ENCODE measurements around the gene TMEM128. TPM values are rescaled to one million over a fixed set of nuclear protein-coding genes. Genes with fewer than 3 reads are reported as not detected.
A peak's percentile ranks its signal among the peaks of the same experiment; 100 is the strongest.

Gene TMEM128
- polyA plus RNA-seq, 1 of the 3 experiments (the other 2 are of a cell fraction) = 33.7 TPM

GRCh38 chr4:4248885-4249203, 821 bp upstream of the TMEM128 start:
- H3K79me2 ChIP-seq (ENCODE audit: insufficient read depth) = peaks cover 12% of the 10 kb centered on the region; the same call in 1 of the 2 replicates
- H3K9me3 ChIP-seq = no peaks in the 10 kb centered on the region
- peak; percentile 20 for DNase-seq
- H3K4me3 ChIP-seq (ENCODE audit: low read depth in 2 of 2, low read length in 1 of 2) = peak overlapping the region; percentile 71 to 93
- H3K36me3 ChIP-seq (replicated peaks in 1 of 2; ENCODE audit: control insufficient read depth in 1 of 2, insufficient read depth in 2 of 2, low read length in 1 of 2) = peaks cover 14 to 17% of the 10 kb centered on the region in 2 experiments
- H3K27ac ChIP-seq (ENCODE audit: low read depth in 2 of 2, low read length in 1 of 2) = peak overlapping the region; percentile 91 to 98
- no peaks in the 10 kb centered on the region for H3K27me3 ChIP-seq (ENCODE audit: insufficient read depth)
- H3K4me1 ChIP-seq (ENCODE audit: control insufficient read depth in 1 of 2, insufficient read depth in 2 of 2, low read depth in 1 of 2, low read length in 1 of 2) = peaks cover 5 to 11% of the 10 kb centered on the region in 2 experiments
- no peaks in the 10 kb centered on the region for H3K9me2 ChIP-seq
- no peak for TF ChIP-seq TCF12 (IDR thresholded peaks at IDR 0.05)
- TF ChIP-seq GATA2 (CRISPR knock-in tag; IDR thresholded peaks at IDR 0.05) = no peak
- TF ChIP-seq ELF1 (IDR thresholded peaks at IDR 0.05) = no peak
- TF ChIP-seq MXI1 (IDR thresholded peaks at IDR 0.05; ENCODE audit: low read depth, low read length) = no peak
- no peak for TF ChIP-seq EP300 (IDR thresholded peaks at IDR 0.05; ENCODE audit: borderline replicate concordance in 1 of 2, low read depth in 1 of 2, low read length in 1 of 2)
- TF ChIP-seq NFIC (IDR thresholded peaks at IDR 0.05; ENCODE audit: borderline replicate concordance) = no peak
- H2AFZ ChIP-seq (ENCODE audit: low read depth) = peak overlapping the region; percentile 87
- ChIA-PET POLR2A (interaction anchor here (1.2 kb wide), 1 partner anchor 90 kb away, joined by 5 read pairs; no protein-coding TSS in a partner anchor), CTCF (interaction anchor here (1.0 to 4.1 kb wide), 5 partner anchors 10 to 239 kb away, joined by 3 to 43 read pairs (median 5); partner anchors contain the start of genes LYAR and ZBTB49)
- no peaks in the 10 kb centered on the region for H4K20me1 ChIP-seq (ENCODE audit: insufficient read depth)
- H3F3A ChIP-seq (replicated peaks; ENCODE audit: insufficient read depth) = peaks cover 5% of the 10 kb centered on the region
- H3K9ac ChIP-seq = peak overlapping the region; percentile 95
- WGBS (ENCODE audit: low lambda C conversion rate) = 9% methylated on average over 10 of the region's 10 CpGs
- H3K4me2 ChIP-seq = peak overlapping the region; percentile 77

- CTCF ChIA-PET = interaction anchor here (0.7 to 1.1 kb wide), 3 partner anchors 12 to 211 kb away, joined by 3 to 4 read pairs (median 3); no protein-coding TSS in a partner anchor
- H3K27ac ChIP-seq (ENCODE audit: low read depth in 2 of 2, low read length in 1 of 2) = peak overlapping the region; percentile 91 to 98
- peak overlapping the region; percentile 87 for H2AFZ ChIP-seq (ENCODE audit: low read depth)
- no peaks in the 10 kb centered on the region for H3K9me2 ChIP-seq
- peaks cover 5 to 11% of the 10 kb centered on the region in 2 experiments for H3K4me1 ChIP-seq (ENCODE audit: control insufficient read depth in 1 of 2, insufficient read depth in 2 of 2, low read depth in 1 of 2, low read length in 1 of 2)
- H3K27me3 ChIP-seq (ENCODE audit: insufficient read depth) = no peaks in the 10 kb centered on the region
- WGBS (ENCODE audit: low lambda C conversion rate) = under 1% methylated on average over 11 of the region's 12 CpGs
- peak overlapping the region; percentile 95 for H3K9ac ChIP-seq
- H3K36me3 ChIP-seq (replicated peaks in 1 of 2; ENCODE audit: control insufficient read depth in 1 of 2, insufficient read depth in 2 of 2, low read length in 1 of 2) = peaks cover 14 to 22% of the 10 kb centered on the region in 2 experiments
- H3K79me2 ChIP-seq (ENCODE audit: insufficient read depth) = peaks cover 12% of the 10 kb centered on the region; the same call in 1 of the 2 replicates
- no peaks in the 10 kb centered on the region for H3F3A ChIP-seq (replicated peaks; ENCODE audit: insufficient read depth)
- no peaks in the 10 kb centered on the region for H3K9me3 ChIP-seq
- TF ChIP-seq ZBTB33 (IDR thresholded peaks at IDR 0.05; ENCODE audit: borderline replicate concordance, low read depth) = no peak
- TF ChIP-seq TEAD4 (IDR thresholded peaks at IDR 0.05; ENCODE audit: borderline replicate concordance, insufficient read depth) = no peak
- TF ChIP-seq USF2 (IDR thresholded peaks at IDR 0.05; ENCODE audit: borderline replicate concordance, low read depth, low read length) = no peak
- no peak for TF ChIP-seq FOXJ3 (CRISPR knock-in tag; IDR thresholded peaks at IDR 0.05)
- TF ChIP-seq RCOR1 (IDR thresholded peaks at IDR 0.05; ENCODE audit: low read length) = no peak
- no peak for TF ChIP-seq MAX (IDR thresholded peaks at IDR 0.05; ENCODE audit: low read depth)
- no peak for TF ChIP-seq JUND (IDR thresholded peaks at IDR 0.05)
- TF ChIP-seq GABPA (IDR thresholded peaks at IDR 0.05; ENCODE audit: low read depth) = no peak
- no peak for TF ChIP-seq SMC3 (IDR thresholded peaks at IDR 0.05; ENCODE audit: low read depth, low read length)
- no peak for TF ChIP-seq ELF1 (IDR thresholded peaks at IDR 0.05)
- no peak for TF ChIP-seq CTCF (IDR thresholded peaks at IDR 0.05)
- no peak for TF ChIP-seq MEF2A (IDR thresholded peaks at IDR 0.05; ENCODE audit: borderline replicate concordance, low read depth)
- TF ChIP-seq RAD21 (IDR thresholded peaks at IDR 0.05; ENCODE audit: low read length) = no peak
- no peak for TF ChIP-seq NFIC (IDR thresholded peaks at IDR 0.05; ENCODE audit: borderline replicate concordance)
- TF ChIP-seq RFX5 (IDR thresholded peaks at IDR 0.05; ENCODE audit: low read length) = no peak
- peak overlapping the region; percentile 77 for H3K4me2 ChIP-seq
- DNase-seq = no peak
- peak overlapping the region; percentile 71 to 93 for H3K4me3 ChIP-seq (ENCODE audit: low read depth in 2 of 2, low read length in 1 of 2)
- H4K20me1 ChIP-seq (ENCODE audit: insufficient read depth) = no peaks in the 10 kb centered on the region
- POLR2A ChIA-PET = interaction anchor here (0.8 to 1.2 kb wide), 2 partner anchors 91 to 604 kb away, joined by 3 to 5 read pairs; no protein-coding TSS in a partner anchor
Measured at GRCh38 chr4:4247696-4248028, 361 bp downstream of the TMEM128 start.

Data from SK-N-SH (cell line).